Keratinocyte (primary cell): Measurements from ENCODE around the gene DSTYK. TPM values are rescaled to one million over a fixed set of nuclear protein-coding genes. Genes with fewer than 3 reads are reported as not detected.
A peak's percentile ranks its signal among the peaks of the same experiment; 100 is the strongest.

Experiments used
- DNase-seq: peaks from one replicate; pipeline ENCODE4 v3.0.0-alpha.2; 2011; ENCODE audit warnings: low read depth, missing footprints, low spot score
- FAIRE-seq: peaks from 2 replicates; lab custom pipeline; 2011; peaks lifted over from hg19 to GRCh38; lab: Jason Lieb, UNC
- H2AFZ ChIP-seq: 2 replicates; pipeline ENCODE4 v1.6.0; 2012; ENCODE audit warnings: low read length, control low read depth, inconsistent platforms; ENCODE audit not compliant: control insufficient read depth
- H3K27ac ChIP-seq: 2 replicates; pipeline ENCODE4 v1.5.1; 2011; ENCODE audit warnings: low read length; ENCODE audit not compliant: control insufficient read depth, insufficient read depth
- H3K27me3 ChIP-seq: 3 replicates; pipeline ENCODE4 v1.6.0; 2011; ENCODE audit warnings: low read length; ENCODE audit not compliant: control insufficient read depth, insufficient read depth; ENCODE audit errors: extremely low read depth
- H3K36me3 ChIP-seq, 2 experiments: 2 replicates in 1 of 2; 3 replicates in 1 of 2; pipeline ENCODE4 v1.5.1; 2011; ENCODE audit warnings: low read length in 2 of 2, mild to moderate bottlenecking in 1 of 2; ENCODE audit not compliant: control insufficient read depth in 2 of 2, insufficient read depth in 2 of 2; ENCODE audit errors: extremely low read depth in 1 of 2
- H3K4me1 ChIP-seq: 3 replicates; pipeline ENCODE4 v1.5.1; 2011; ENCODE audit warnings: low read length; ENCODE audit not compliant: control insufficient read depth, insufficient read depth; ENCODE audit errors: extremely low read depth
- H3K4me2 ChIP-seq: 3 replicates; pipeline ENCODE4 v1.6.0; 2011; ENCODE audit warnings: low read depth, low read length; ENCODE audit not compliant: control insufficient read depth, insufficient read depth; ENCODE audit errors: extremely low read depth
- H3K4me3 ChIP-seq, 3 experiments: fragments of 200-600 bp in 1 of 3; sonication (generic) in 1 of 3; 2 replicates in 2 of 3; 3 replicates in 1 of 3; pipeline ENCODE4 v1.5.1; 2011 to 2016; ENCODE audit warnings: low read length in 3 of 3, mild to moderate bottlenecking in 3 of 3, control low read depth in 2 of 3, inconsistent platforms in 1 of 3, low read depth in 1 of 3, mixed read lengths in 1 of 3, mixed run types in 1 of 3, moderate library complexity in 1 of 3; ENCODE audit not compliant: control insufficient read depth in 2 of 3, insufficient read depth in 2 of 3; ENCODE audit errors: extremely low read depth in 1 of 3
- H3K79me2 ChIP-seq: 2 replicates; pipeline ENCODE4 v1.6.0; 2012; ENCODE audit warnings: low read length; ENCODE audit not compliant: control insufficient read depth, insufficient read depth
- H3K9ac ChIP-seq: 3 replicates; pipeline ENCODE4 v1.6.0; 2011; ENCODE audit warnings: low read length; ENCODE audit not compliant: control insufficient read depth, insufficient read depth; ENCODE audit errors: extremely low read depth
- H3K9me1 ChIP-seq: 3 replicates; pipeline ENCODE4 v1.6.0; 2011; ENCODE audit warnings: low read length; ENCODE audit not compliant: control insufficient read depth, insufficient read depth; ENCODE audit errors: extremely low read depth
- H3K9me3 ChIP-seq: 2 replicates; pipeline ENCODE4 v1.5.1; 2012; ENCODE audit warnings: low read depth, low read length; ENCODE audit not compliant: control insufficient read depth
- H4K20me1 ChIP-seq: 3 replicates; pipeline ENCODE4 v1.6.0; 2011; ENCODE audit warnings: low read length; ENCODE audit not compliant: control insufficient read depth, insufficient read depth; ENCODE audit errors: extremely low read depth
- CTCF ChIP-seq, 3 experiments: IDR thresholded peaks in 1 of 3; conservative IDR thresholded peaks in 1 of 3; optimal IDR thresholded peaks in 1 of 3; 2 replicates in 2 of 3; 3 replicates in 1 of 3; pipeline versions ENCODE3 to v1.5.1; 2011; ENCODE audit warnings: low read length in 3 of 3, mild to moderate bottlenecking in 3 of 3, moderate library complexity in 2 of 3, control low read depth in 1 of 3, inconsistent platforms in 1 of 3; ENCODE audit not compliant: insufficient read depth in 2 of 3; ENCODE audit errors: extremely low read depth in 1 of 3
- EZH2 ChIP-seq: IDR thresholded peaks from one replicate; pipeline ENCODE4 v1.6.1; 2012; ENCODE audit warnings: inconsistent platforms, mild to moderate bottlenecking, low read length, moderate library complexity
- dilution Hi-C: fragments of 300-500 bp; cut with MboI; formaldehyde crosslinking; loops from one replicate; pipeline ENCODE4 v1.7.0; 2020; ENCODE audit warnings: low sequenced_read_pairs; ENCODE audit not compliant: extremely low pct_ligation_motif_present
- polyA plus RNA-seq, 5 experiments: library from polyadenylated mRNA; depleted of rRNA in 3 of 5; stranded (reverse) in 3 of 5; stranded (forward) in 1 of 5; unstranded in 1 of 5; fragments of >200 nt; gene quantifications; 1 replicate in 1 of 5; 2 replicates in 3 of 5; 3 replicates in 1 of 5; pipeline versions ENCODE4 v1.2.1 to v1.2.3, GENCODE V29; 2011 to 2012; ENCODE audit warnings: missing spikeins in 2 of 5, low read depth in 1 of 5, low replicate concordance in 1 of 5

DSTYK gene
- polyA plus RNA-seq, 1 donor (not counting 4 experiments of a cell fraction or from before 2014, with no cell fraction given), result 7.6 TPM

- H3K79me2 ChIP-seq, result peaks cover 21% of the 10 kb centered on the region
- H4K20me1 ChIP-seq, result no peaks in the 10 kb centered on the region
- H2AFZ ChIP-seq, result no peak overlapping the region
- H3K27ac ChIP-seq, result no peak overlapping the region
- no peak overlapping the region for H3K4me3 ChIP-seq
- no peak overlapping the region for H3K9ac ChIP-seq
- TF ChIP-seq CTCF (optimal IDR thresholded peaks at IDR 0.05 in 1 of 3, IDR thresholded peaks at IDR 0.05 in 1 of 3, conservative IDR thresholded peaks at IDR 0.05 in 1 of 3; ENCODE audit: extremely low read depth in 1 of 3, insufficient read depth in 2 of 3, low read length in 3 of 3), result no peak
- TF ChIP-seq EZH2, result no peak
- FAIRE-seq (no peak), DNase-seq (no peak)
- no peak overlapping the region for H3K4me2 ChIP-seq
- no peaks in the 10 kb centered on the region for H3K36me3 ChIP-seq
- no peaks in the 10 kb centered on the region for H3K27me3 ChIP-seq
- H3K4me1 ChIP-seq, result peaks cover 15% of the 10 kb centered on the region
- dilution Hi-C loops, result no loop called here
- no peaks in the 10 kb centered on the region for H3K9me3 ChIP-seq
- no peaks in the 10 kb centered on the region for H3K9me1 ChIP-seq
Measured at GRCh38 chr1:205124726-205125125, 86.8 kb downstream of the DSTYK start.

GRCh38 chr1:205122489-205122882 lies 89.0 kb downstream of the DSTYK start:
- Histone ChIP-seq H2AFZ (peak overlapping the region; percentile 99), H3K9me1 (no peaks in the 10 kb centered on the region), H3K9me3 (no peaks in the 10 kb centered on the region), H3K27me3 (no peaks in the 10 kb centered on the region), H3K4me1 (peaks cover 15% of the 10 kb centered on the region), H3K79me2 (peaks cover 39% of the 10 kb centered on the region), H4K20me1 (no peaks in the 10 kb centered on the region), H3K4me2 (peak overlapping the region; percentile 77), H3K27ac (peak overlapping the region; percentile 96), H3K4me3 (peak overlapping the region; percentile 75 to 90 (median 81)), H3K36me3 (peaks cover 2 to 3% of the 10 kb centered on the region in 2 experiments), H3K9ac (peak overlapping the region; percentile 86)
- TF ChIP-seq EZH2, result no peak
- no peak for TF ChIP-seq CTCF (optimal IDR thresholded peaks at IDR 0.05 in 1 of 3, IDR thresholded peaks at IDR 0.05 in 1 of 3, conservative IDR thresholded peaks at IDR 0.05 in 1 of 3; ENCODE audit: extremely low read depth in 1 of 3, insufficient read depth in 2 of 3, low read length in 3 of 3)
- no peak for FAIRE-seq
- dilution Hi-C loops, result no loop called here
- DNase-seq, result no peak
